SU-DHL-6 (cell line): ENCODE results near the gene MGMT.

Experiments used
- EZH2phosphoT487 ChIP-seq: fragments of 200-600 bp; sonication (generic), shearing (Covaris generic); conservative IDR thresholded peaks from 2 replicates; pipeline ENCODE4 v1.6.1; 2018; ENCODE audit warnings: mild to moderate bottlenecking, antibody characterized with exemption, low read length, moderate library complexity, mixed read lengths
- TF ChIP-seq, protein P1 (sequence below): fragments of 200-600 bp; sonication (generic); IDR thresholded peaks from one replicate; pipeline ENCODE4 v1.5.1; 2017; ENCODE audit warnings: antibody characterized with exemption, mild to moderate bottlenecking, low read length, moderate library complexity; ENCODE audit not compliant: insufficient read depth, poor library complexity, severe bottlenecking

DNA sequence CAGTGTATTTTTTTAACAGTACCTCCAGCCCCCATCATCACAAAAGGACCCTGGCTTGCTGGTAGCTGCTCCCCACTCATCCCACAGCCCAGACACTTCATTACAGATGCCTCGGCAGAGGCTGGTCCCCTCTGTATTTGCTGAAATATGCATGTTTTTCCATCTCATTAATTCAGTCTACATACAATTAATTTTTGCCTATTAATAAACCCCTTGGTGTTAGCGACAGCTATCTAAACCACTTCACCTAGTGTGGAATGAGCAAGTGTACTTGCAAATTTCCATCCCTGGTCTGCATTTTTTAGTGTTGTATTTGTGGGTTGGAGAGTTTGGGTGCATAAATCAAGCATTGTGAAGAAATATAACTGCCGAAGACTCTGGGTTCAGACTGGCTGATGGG is 216.9 kb downstream of the MGMT start:
- no peak for TF ChIP-seq EZH2phosphoT487
- TF ChIP-seq, protein P1, sequence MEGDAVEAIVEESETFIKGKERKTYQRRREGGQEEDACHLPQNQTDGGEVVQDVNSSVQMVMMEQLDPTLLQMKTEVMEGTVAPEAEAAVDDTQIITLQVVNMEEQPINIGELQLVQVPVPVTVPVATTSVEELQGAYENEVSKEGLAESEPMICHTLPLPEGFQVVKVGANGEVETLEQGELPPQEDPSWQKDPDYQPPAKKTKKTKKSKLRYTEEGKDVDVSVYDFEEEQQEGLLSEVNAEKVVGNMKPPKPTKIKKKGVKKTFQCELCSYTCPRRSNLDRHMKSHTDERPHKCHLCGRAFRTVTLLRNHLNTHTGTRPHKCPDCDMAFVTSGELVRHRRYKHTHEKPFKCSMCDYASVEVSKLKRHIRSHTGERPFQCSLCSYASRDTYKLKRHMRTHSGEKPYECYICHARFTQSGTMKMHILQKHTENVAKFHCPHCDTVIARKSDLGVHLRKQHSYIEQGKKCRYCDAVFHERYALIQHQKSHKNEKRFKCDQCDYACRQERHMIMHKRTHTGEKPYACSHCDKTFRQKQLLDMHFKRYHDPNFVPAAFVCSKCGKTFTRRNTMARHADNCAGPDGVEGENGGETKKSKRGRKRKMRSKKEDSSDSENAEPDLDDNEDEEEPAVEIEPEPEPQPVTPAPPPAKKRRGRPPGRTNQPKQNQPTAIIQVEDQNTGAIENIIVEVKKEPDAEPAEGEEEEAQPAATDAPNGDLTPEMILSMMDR, result no peak
